OCI-LY1 (cell line): ENCODE data around the gene BLMH.

Experiments used
- H2AFZ ChIP-seq: fragments of 200-600 bp; sonication (generic), shearing (Covaris generic); 2 replicates; pipeline ENCODE4 v1.6.0; 2014; ENCODE audit warnings: antibody characterized with exemption, mild to moderate bottlenecking, low read length
- H3F3A ChIP-seq: fragments of 200-600 bp; sonication (generic), shearing (Covaris generic); 2 replicates; pipeline ENCODE4 v1.6.0; 2014; ENCODE audit warnings: mild to moderate bottlenecking, antibody characterized with exemption, low read length, moderate library complexity; ENCODE audit not compliant: insufficient read depth
- H3K27ac ChIP-seq: fragments of 200-600 bp; sonication (generic); 2 replicates; pipeline ENCODE4 v1.5.1; 2014; ENCODE audit warnings: low read length, mixed run types, mild to moderate bottlenecking, low read depth; ENCODE audit not compliant: poor library complexity, severe bottlenecking
- H3K27me3 ChIP-seq: fragments of 200-600 bp; sonication (generic); 2 replicates; pipeline ENCODE4 v1.6.0; 2014; ENCODE audit warnings: antibody characterized with exemption, mild to moderate bottlenecking, low read length, moderate library complexity; ENCODE audit not compliant: insufficient read depth
- H3K36me3 ChIP-seq: fragments of 200-600 bp; sonication (generic); 2 replicates; pipeline ENCODE4 v1.6.1; 2014; ENCODE audit warnings: mild to moderate bottlenecking, antibody characterized with exemption, low read length, moderate library complexity, mixed read lengths; ENCODE audit not compliant: insufficient read depth
- H3K4me1 ChIP-seq: fragments of 200-600 bp; sonication (generic); 2 replicates; pipeline ENCODE4 v1.5.1; 2014; ENCODE audit warnings: mild to moderate bottlenecking, low read length, moderate library complexity; ENCODE audit not compliant: insufficient read depth, severe bottlenecking
- H3K4me2 ChIP-seq: fragments of 200-600 bp; sonication (generic), shearing (Covaris generic); 2 replicates; pipeline ENCODE4 v1.6.1; 2014; ENCODE audit warnings: low read length
- H3K4me3 ChIP-seq: fragments of 200-600 bp; sonication (generic); 2 replicates; pipeline ENCODE4 v1.5.1; 2014; ENCODE audit warnings: low read length, low read depth, mild to moderate bottlenecking, mixed read lengths; ENCODE audit not compliant: poor library complexity, severe bottlenecking
- H3K79me2 ChIP-seq: fragments of 200-600 bp; shearing (Covaris generic); 2 replicates; pipeline ENCODE4 v1.6.1; 2016; ENCODE audit warnings: mixed run types, low read length, mixed read lengths; ENCODE audit not compliant: insufficient read depth
- H3K9ac ChIP-seq: fragments of 200-600 bp; sonication (generic), shearing (Covaris generic); 2 replicates; pipeline ENCODE4 v1.6.1; 2014; ENCODE audit warnings: mild to moderate bottlenecking, low read length, mixed read lengths
- H3K9me2 ChIP-seq: fragments of 200-600 bp; sonication (generic), shearing (Covaris generic); 2 replicates; pipeline ENCODE4 v1.6.1; 2014; ENCODE audit warnings: low read depth, mild to moderate bottlenecking, low read length, mixed read lengths
- H3K9me3 ChIP-seq: fragments of 200-600 bp; shearing (Covaris generic); 2 replicates; pipeline ENCODE4 v1.6.1; 2014; ENCODE audit warnings: low read length, mixed read lengths
- H4K20me1 ChIP-seq: fragments of 200-600 bp; sonication (generic), shearing (Covaris generic); 2 replicates; pipeline ENCODE4 v1.6.0; 2016; ENCODE audit warnings: mild to moderate bottlenecking, low read length; ENCODE audit not compliant: insufficient read depth
- EZH2 ChIP-seq: fragments of 200-600 bp; sonication (generic), shearing (Covaris generic); IDR thresholded peaks from 2 replicates; pipeline ENCODE4 v1.8.0; 2017; ENCODE audit warnings: borderline replicate concordance, mixed run types, mild to moderate bottlenecking, antibody characterized with exemption, low read length, moderate library complexity, mixed read lengths
- TF ChIP-seq, protein P1 (sequence below): fragments of 200-600 bp; sonication (generic), shearing (Covaris generic); IDR thresholded peaks from 2 replicates; pipeline ENCODE4 v1.5.1; 2017; ENCODE audit warnings: mild to moderate bottlenecking, antibody characterized with exemption, low read length, moderate library complexity, mixed read lengths

Gene BLMH

DNA sequence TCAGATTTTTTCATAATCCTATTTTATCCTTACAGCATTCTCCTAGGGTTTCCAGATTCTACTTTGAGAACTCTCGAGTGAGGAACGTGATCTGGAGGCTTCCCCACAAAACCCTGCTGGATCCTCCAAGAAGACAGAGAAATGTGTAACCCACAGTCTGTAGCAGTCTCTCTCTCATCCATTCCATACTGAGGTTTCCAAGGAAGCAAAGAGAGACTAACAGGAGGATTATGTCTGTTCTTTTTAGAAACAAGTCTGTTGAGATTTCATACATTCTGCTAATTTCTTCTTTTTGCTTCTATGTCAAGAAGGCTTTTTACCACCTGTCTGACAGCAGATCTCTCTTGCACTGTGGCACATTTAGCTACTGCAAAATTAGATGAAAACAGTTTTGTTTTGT, 23.4 kb upstream of the BLMH start:
- no peaks in the 10 kb centered on the region for H3K79me2 ChIP-seq
- H2AFZ ChIP-seq = 0 out of 2 replicates have a peak overlapping the region, but pooled peaks have one; percentile 3
- H3K27me3 ChIP-seq = no peaks in the 10 kb centered on the region
- H3F3A ChIP-seq = no peaks in the 10 kb centered on the region
- peak overlapping the region; percentile 13 for H3K27ac ChIP-seq
- H3K4me3 ChIP-seq = no peak overlapping the region
- H3K9me2 ChIP-seq = no peaks in the 10 kb centered on the region
- no peaks in the 10 kb centered on the region for H3K9me3 ChIP-seq
- H3K9ac ChIP-seq = no peak overlapping the region
- H3K36me3 ChIP-seq = no peaks in the 10 kb centered on the region
- peaks cover 44% of the 10 kb centered on the region for H3K4me1 ChIP-seq
- H3K4me2 ChIP-seq = no peak overlapping the region
- TF ChIP-seq, protein P1, sequence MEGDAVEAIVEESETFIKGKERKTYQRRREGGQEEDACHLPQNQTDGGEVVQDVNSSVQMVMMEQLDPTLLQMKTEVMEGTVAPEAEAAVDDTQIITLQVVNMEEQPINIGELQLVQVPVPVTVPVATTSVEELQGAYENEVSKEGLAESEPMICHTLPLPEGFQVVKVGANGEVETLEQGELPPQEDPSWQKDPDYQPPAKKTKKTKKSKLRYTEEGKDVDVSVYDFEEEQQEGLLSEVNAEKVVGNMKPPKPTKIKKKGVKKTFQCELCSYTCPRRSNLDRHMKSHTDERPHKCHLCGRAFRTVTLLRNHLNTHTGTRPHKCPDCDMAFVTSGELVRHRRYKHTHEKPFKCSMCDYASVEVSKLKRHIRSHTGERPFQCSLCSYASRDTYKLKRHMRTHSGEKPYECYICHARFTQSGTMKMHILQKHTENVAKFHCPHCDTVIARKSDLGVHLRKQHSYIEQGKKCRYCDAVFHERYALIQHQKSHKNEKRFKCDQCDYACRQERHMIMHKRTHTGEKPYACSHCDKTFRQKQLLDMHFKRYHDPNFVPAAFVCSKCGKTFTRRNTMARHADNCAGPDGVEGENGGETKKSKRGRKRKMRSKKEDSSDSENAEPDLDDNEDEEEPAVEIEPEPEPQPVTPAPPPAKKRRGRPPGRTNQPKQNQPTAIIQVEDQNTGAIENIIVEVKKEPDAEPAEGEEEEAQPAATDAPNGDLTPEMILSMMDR = no peak
- no peak for TF ChIP-seq EZH2
- no peaks in the 10 kb centered on the region for H4K20me1 ChIP-seq

DNA sequence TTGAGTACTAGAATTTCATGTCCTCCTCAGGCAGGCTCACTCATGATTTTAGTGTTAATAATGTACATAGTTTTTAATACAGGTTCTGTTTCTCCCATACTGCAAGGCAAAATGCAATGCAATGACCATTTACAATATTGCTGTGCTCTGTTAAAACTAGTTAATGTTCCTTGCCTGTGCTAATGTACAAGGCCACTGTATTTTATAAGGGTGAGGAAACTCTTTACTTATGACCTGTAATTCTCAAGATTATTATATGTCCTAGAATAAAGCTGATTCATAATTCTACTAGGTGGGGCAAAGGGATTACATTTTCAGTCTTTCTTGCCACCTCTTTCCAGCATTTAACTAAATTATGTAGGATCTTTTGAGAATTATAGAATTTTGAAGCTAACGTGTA, 22.7 kb upstream of the BLMH start:
- Histone ChIP-seq H3K4me2 (no peak overlapping the region), H3K79me2 (no peaks in the 10 kb centered on the region), H3F3A (no peaks in the 10 kb centered on the region), H3K27me3 (no peaks in the 10 kb centered on the region), H2AFZ (no peak overlapping the region), H3K4me3 (no peak overlapping the region), H3K4me1 (peaks cover 38% of the 10 kb centered on the region), H3K9me3 (no peaks in the 10 kb centered on the region), H3K9me2 (no peaks in the 10 kb centered on the region), H3K36me3 (no peaks in the 10 kb centered on the region), H4K20me1 (no peaks in the 10 kb centered on the region), H3K27ac (peak overlapping the region; percentile 3), H3K9ac (no peak overlapping the region)
- no peak for TF ChIP-seq EZH2
- TF ChIP-seq, protein P1 = no peak

DNA sequence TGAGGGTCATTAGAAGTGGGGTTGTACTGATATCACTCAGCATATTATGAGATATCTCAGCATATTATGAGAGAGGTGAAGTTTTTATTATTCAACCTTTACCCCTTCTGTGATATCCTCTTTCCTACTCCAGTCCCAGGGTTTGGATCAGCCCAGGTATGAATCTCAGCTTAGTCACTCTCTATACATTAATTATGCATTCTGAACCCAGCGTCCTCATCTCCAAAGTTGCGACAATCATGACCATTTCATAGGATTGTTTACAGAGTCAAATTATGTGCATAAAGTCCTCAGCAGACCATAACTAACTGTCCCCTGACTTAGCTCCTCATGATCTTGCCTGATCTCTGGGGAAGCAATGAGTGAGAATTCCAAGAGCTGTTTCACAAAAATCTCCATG, 20.5 kb upstream of the BLMH start:
- Histone ChIP-seq H3F3A (no peaks in the 10 kb centered on the region), H3K36me3 (no peaks in the 10 kb centered on the region), H3K27ac (no peak overlapping the region), H3K79me2 (no peaks in the 10 kb centered on the region), H3K4me2 (no peak overlapping the region), H3K9ac (no peak overlapping the region), H3K9me3 (no peaks in the 10 kb centered on the region), H3K9me2 (no peaks in the 10 kb centered on the region), H4K20me1 (no peaks in the 10 kb centered on the region), H3K27me3 (no peaks in the 10 kb centered on the region), H2AFZ (no peak overlapping the region), H3K4me3 (no peak overlapping the region), H3K4me1 (peaks cover 23% of the 10 kb centered on the region)
- no peak for TF ChIP-seq EZH2
- TF ChIP-seq, protein P1 = no peak
